ENCODE data around the gene SDK1.

Gene SDK1

GRCh38 chr7:4054158-4054557, 753.1 kb downstream of the SDK1 start:
- no peak overlapping the region for H3K18ac ChIP-seq (ENCODE audit: low read length)
- H3K36me3 ChIP-seq (ENCODE audit: control insufficient read depth in 1 of 2, insufficient read depth in 2 of 2, low read length in 2 of 2), result peaks cover 14 to 18% of the 10 kb centered on the region in 2 experiments
- H3K9me3 ChIP-seq (ENCODE audit: insufficient read depth, low read depth, low read length), result no peaks in the 10 kb centered on the region
- H4K8ac ChIP-seq (ENCODE audit: low read depth, low read length), result no peak overlapping the region
- H2BK12ac ChIP-seq (ENCODE audit: low read length), result no peak overlapping the region
- H3K4ac ChIP-seq (ENCODE audit: low read depth, low read length), result no peak overlapping the region
- no peak overlapping the region for H4K91ac ChIP-seq (ENCODE audit: low read depth, low read length)
- no peak overlapping the region for H3K4me2 ChIP-seq (ENCODE audit: low read length)
- H3K4me3 ChIP-seq (ENCODE audit: low read depth, low read length), result no peak overlapping the region
- no peak overlapping the region for H4K12ac ChIP-seq (ENCODE audit: low read depth, low read length)
- H2AK5ac ChIP-seq (ENCODE audit: low read length), result no peak overlapping the region
- H3K27ac ChIP-seq (ENCODE audit: low read depth, low read length), result no peak overlapping the region
- no peak overlapping the region for H2AFZ ChIP-seq (ENCODE audit: insufficient read depth, low read length, poor library complexity)
- H3K14ac ChIP-seq (ENCODE audit: low read length), result no peak overlapping the region
- no peaks in the 10 kb centered on the region for H3K79me2 ChIP-seq (ENCODE audit: control insufficient read depth, insufficient read depth, low read length, poor library complexity)
- H3K4me1 ChIP-seq (ENCODE audit: control insufficient read depth in 1 of 2, insufficient read depth in 2 of 2, low read length in 2 of 2), result no peaks in the 10 kb centered on the region
- no peak for DNase-seq
- no peak overlapping the region for H2BK120ac ChIP-seq (ENCODE audit: insufficient read depth, low read length, poor library complexity)
- no CpG with 5 or more reads among the region's 6 CpGs for WGBS (ENCODE audit: extremely low coverage, insufficient coverage, insufficient read length)
- H3K79me1 ChIP-seq (ENCODE audit: low read length), result no peaks in the 10 kb centered on the region
- H3K23ac ChIP-seq (ENCODE audit: low read length), result no peak overlapping the region
- no peak overlapping the region for H3K9ac ChIP-seq (ENCODE audit: low read length)
- H2BK5ac ChIP-seq (ENCODE audit: low read depth, low read length, poor library complexity), result no peak overlapping the region
- no peaks in the 10 kb centered on the region for H3K27me3 ChIP-seq (ENCODE audit: insufficient read depth, low read length)

DNA sequence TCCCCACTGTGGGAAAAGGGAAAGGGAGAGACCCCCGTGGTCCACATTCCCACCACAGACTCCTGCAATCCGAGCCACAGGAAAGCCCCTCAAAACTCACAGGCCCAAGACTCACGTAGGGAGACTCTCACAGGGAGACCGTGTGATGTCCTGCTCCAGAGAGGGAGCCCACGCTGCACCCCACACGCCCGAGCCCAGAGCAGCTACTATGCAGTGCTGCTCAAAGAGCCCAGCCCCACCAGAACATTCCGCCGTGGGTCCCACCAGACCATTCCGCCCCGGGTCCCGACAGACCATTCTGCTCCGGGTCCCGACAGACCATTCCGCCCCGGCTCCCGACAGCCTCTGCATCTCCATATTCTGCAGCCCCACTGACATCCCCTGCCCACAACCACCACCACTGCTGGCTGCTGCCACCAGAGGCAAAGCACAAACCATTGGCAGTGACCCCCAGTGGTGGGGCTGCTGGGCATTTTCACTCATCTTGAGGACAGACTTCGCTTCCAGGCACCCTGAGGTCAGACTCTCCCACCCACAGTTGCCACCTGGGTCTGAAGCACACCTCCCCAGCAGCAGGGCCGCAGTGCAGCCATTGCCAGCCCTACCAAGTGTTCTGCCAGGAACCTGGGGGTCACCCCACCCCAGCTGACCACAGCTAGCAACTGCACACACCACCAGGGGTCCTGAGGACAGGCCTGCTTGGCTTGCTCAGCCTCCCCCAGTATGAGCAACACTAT, 755.7 kb downstream of the SDK1 start:
- Histone ChIP-seq H3K27ac (ENCODE audit: low read depth, low read length) (no peak overlapping the region), H4K8ac (ENCODE audit: low read depth, low read length) (no peak overlapping the region), H3K4me1 (ENCODE audit: control insufficient read depth in 1 of 2, insufficient read depth in 2 of 2, low read length in 2 of 2) (no peaks in the 10 kb centered on the region), H3K36me3 (ENCODE audit: control insufficient read depth in 1 of 2, insufficient read depth in 2 of 2, low read length in 2 of 2) (peaks cover 11 to 12% of the 10 kb centered on the region in 2 experiments), H3K4ac (ENCODE audit: low read depth, low read length) (no peak overlapping the region), H4K91ac (ENCODE audit: low read depth, low read length) (no peak overlapping the region), H4K12ac (ENCODE audit: low read depth, low read length) (no peak overlapping the region), H3K4me2 (ENCODE audit: low read length) (no peak overlapping the region), H3K18ac (ENCODE audit: low read length) (no peak overlapping the region), H3K9me3 (ENCODE audit: insufficient read depth, low read depth, low read length) (no peaks in the 10 kb centered on the region), H3K9ac (ENCODE audit: low read length) (no peak overlapping the region), H3K27me3 (ENCODE audit: insufficient read depth, low read length) (no peaks in the 10 kb centered on the region), H3K79me2 (ENCODE audit: control insufficient read depth, insufficient read depth, low read length, poor library complexity) (no peaks in the 10 kb centered on the region), H2AK5ac (ENCODE audit: low read length) (no peak overlapping the region), H3K23ac (ENCODE audit: low read length) (no peak overlapping the region), H3K14ac (ENCODE audit: low read length) (no peak overlapping the region), H2BK5ac (ENCODE audit: low read depth, low read length, poor library complexity) (no peak overlapping the region), H3K4me3 (ENCODE audit: low read depth, low read length) (no peak overlapping the region), H2AFZ (ENCODE audit: insufficient read depth, low read length, poor library complexity) (no peak overlapping the region), H3K79me1 (ENCODE audit: low read length) (no peaks in the 10 kb centered on the region), H2BK120ac (ENCODE audit: insufficient read depth, low read length, poor library complexity) (no peak overlapping the region), H2BK12ac (ENCODE audit: low read length) (no peak overlapping the region)
- no CpG with 5 or more reads among the region's 19 CpGs for WGBS (ENCODE audit: extremely low coverage, insufficient coverage, insufficient read length)
- no peak for DNase-seq

- Histone ChIP-seq H2BK5ac (ENCODE audit: low read depth, low read length, poor library complexity) (no peak overlapping the region), H2BK120ac (ENCODE audit: insufficient read depth, low read length, poor library complexity) (no peak overlapping the region), H3K79me1 (ENCODE audit: low read length) (no peaks in the 10 kb centered on the region), H3K14ac (ENCODE audit: low read length) (no peak overlapping the region), H3K27ac (ENCODE audit: low read depth, low read length) (no peak overlapping the region), H2AK5ac (ENCODE audit: low read length) (no peak overlapping the region), H4K8ac (ENCODE audit: low read depth, low read length) (peak overlapping the region; percentile 31), H3K9me3 (ENCODE audit: insufficient read depth, low read depth, low read length) (no peaks in the 10 kb centered on the region), H3K23ac (ENCODE audit: low read length) (no peak overlapping the region), H2AFZ (ENCODE audit: insufficient read depth, low read length, poor library complexity) (no peak overlapping the region), H3K79me2 (ENCODE audit: control insufficient read depth, insufficient read depth, low read length, poor library complexity) (no peaks in the 10 kb centered on the region), H3K4ac (ENCODE audit: low read depth, low read length) (no peak overlapping the region), H3K4me1 (ENCODE audit: control insufficient read depth in 1 of 2, insufficient read depth in 2 of 2, low read length in 2 of 2) (no peaks in the 10 kb centered on the region), H4K91ac (ENCODE audit: low read depth, low read length) (no peak overlapping the region), H3K18ac (ENCODE audit: low read length) (no peak overlapping the region), H3K4me2 (ENCODE audit: low read length) (no peak overlapping the region), H3K36me3 (ENCODE audit: control insufficient read depth in 1 of 2, insufficient read depth in 2 of 2, low read length in 2 of 2) (peaks cover 8 to 9% of the 10 kb centered on the region in 2 experiments), H3K4me3 (ENCODE audit: low read depth, low read length) (no peak overlapping the region), H2BK12ac (ENCODE audit: low read length) (no peak overlapping the region), H3K27me3 (ENCODE audit: insufficient read depth, low read length) (no peaks in the 10 kb centered on the region), H4K12ac (ENCODE audit: low read depth, low read length) (no peak overlapping the region), H3K9ac (ENCODE audit: low read length) (no peak overlapping the region)
- WGBS (ENCODE audit: extremely low coverage, insufficient coverage, insufficient read length), result no CpG with 5 or more reads among the region's 1 CpG
- no peak for DNase-seq
Measured at GRCh38 chr7:4057289-4057616, 756.2 kb downstream of the SDK1 start.

- Histone ChIP-seq H3K4me2 (ENCODE audit: low read length) (no peak overlapping the region), H3K27me3 (ENCODE audit: insufficient read depth, low read length) (no peaks in the 10 kb centered on the region), H3K14ac (ENCODE audit: low read length) (no peak overlapping the region), H3K18ac (ENCODE audit: low read length) (no peak overlapping the region), H3K79me2 (ENCODE audit: control insufficient read depth, insufficient read depth, low read length, poor library complexity) (no peaks in the 10 kb centered on the region), H2BK12ac (ENCODE audit: low read length) (no peak overlapping the region), H3K36me3 (ENCODE audit: control insufficient read depth in 1 of 2, insufficient read depth in 2 of 2, low read length in 2 of 2) (peaks cover 7 to 8% of the 10 kb centered on the region in 2 experiments), H4K12ac (ENCODE audit: low read depth, low read length) (no peak overlapping the region), H2AFZ (ENCODE audit: insufficient read depth, low read length, poor library complexity) (no peak overlapping the region), H2BK120ac (ENCODE audit: insufficient read depth, low read length, poor library complexity) (no peak overlapping the region), H3K4ac (ENCODE audit: low read depth, low read length) (no peak overlapping the region), H2BK5ac (ENCODE audit: low read depth, low read length, poor library complexity) (no peak overlapping the region), H3K23ac (ENCODE audit: low read length) (no peak overlapping the region), H3K79me1 (ENCODE audit: low read length) (no peaks in the 10 kb centered on the region), H3K9me3 (ENCODE audit: insufficient read depth, low read depth, low read length) (no peaks in the 10 kb centered on the region), H3K4me3 (ENCODE audit: low read depth, low read length) (no peak overlapping the region), H2AK5ac (ENCODE audit: low read length) (no peak overlapping the region), H3K27ac (ENCODE audit: low read depth, low read length) (no peak overlapping the region), H4K91ac (ENCODE audit: low read depth, low read length) (no peak overlapping the region), H4K8ac (ENCODE audit: low read depth, low read length) (no peak overlapping the region), H3K4me1 (ENCODE audit: control insufficient read depth in 1 of 2, insufficient read depth in 2 of 2, low read length in 2 of 2) (no peaks in the 10 kb centered on the region), H3K9ac (ENCODE audit: low read length) (no peak overlapping the region)
- no CpG with 5 or more reads among the region's 1 CpG for WGBS (ENCODE audit: extremely low coverage, insufficient coverage, insufficient read length)
- no peak for DNase-seq
Measured at GRCh38 chr7:4058158-4058557, 757.1 kb downstream of the SDK1 start.

Measured in trophoblast cell (in vitro differentiated cells and primary cell).